Left hindlimb (tissue), 1 donor: Measurements from ENCODE around the gene CACNA1D.

ENCODE experiments used
- DNase-seq: peaks from one replicate; pipeline ENCODE4 v3.0.0-alpha.2; 2018

CACNA1D gene

GRCh38 chr3:53719796-53720195 is 225.4 kb downstream of the CACNA1D start:
- no peak for DNase-seq

- no peak for DNase-seq
Observed at GRCh38 chr3:53721187-53722119, 227.0 kb downstream of the CACNA1D start.

DNA sequence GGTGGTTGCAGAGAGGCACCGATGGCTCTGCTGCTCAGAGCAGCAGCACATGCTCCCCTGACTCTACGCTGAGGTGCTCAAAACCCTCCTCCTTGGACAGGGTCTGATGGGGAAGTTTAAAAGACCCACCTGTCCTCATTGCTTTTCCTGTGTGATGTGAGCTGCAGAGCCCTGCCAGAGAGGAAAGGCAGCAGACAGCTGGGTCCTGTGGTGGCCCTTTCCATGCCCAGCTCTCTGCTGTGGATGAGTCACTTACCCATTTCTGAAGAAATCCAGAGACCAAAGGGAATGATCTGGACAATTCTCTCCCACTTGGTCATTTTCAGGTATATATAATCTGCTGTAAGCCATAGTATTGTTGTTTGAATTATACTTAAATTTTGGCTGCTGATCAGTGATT is 230.2 kb downstream of the CACNA1D start:
- no peak for DNase-seq

GRCh38 chr3:53725387-53725995 is 231.1 kb downstream of the CACNA1D start:
- DNase-seq, result no peak

DNA sequence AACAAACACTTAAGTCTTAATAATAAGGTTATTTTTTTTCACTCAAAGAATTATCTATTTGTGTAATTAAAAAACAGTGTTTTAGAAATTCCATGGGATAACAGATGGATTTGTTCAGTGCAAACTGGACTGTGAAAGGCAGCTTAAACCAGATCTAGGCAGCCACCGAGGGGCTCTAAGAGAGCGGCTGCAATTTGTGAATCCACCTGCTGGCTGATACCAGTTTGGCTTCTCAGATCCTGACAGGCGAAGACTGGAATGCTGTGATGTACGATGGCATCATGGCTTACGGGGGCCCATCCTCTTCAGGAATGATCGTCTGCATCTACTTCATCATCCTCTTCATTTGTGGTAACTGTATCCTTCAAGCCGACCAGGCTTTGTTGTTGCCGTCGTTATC is 232.2 kb downstream of the CACNA1D start:
- no peak for DNase-seq

- no peak for DNase-seq
Observed at GRCh38 chr3:53728606-53729005, 234.2 kb downstream of the CACNA1D start.

DNA sequence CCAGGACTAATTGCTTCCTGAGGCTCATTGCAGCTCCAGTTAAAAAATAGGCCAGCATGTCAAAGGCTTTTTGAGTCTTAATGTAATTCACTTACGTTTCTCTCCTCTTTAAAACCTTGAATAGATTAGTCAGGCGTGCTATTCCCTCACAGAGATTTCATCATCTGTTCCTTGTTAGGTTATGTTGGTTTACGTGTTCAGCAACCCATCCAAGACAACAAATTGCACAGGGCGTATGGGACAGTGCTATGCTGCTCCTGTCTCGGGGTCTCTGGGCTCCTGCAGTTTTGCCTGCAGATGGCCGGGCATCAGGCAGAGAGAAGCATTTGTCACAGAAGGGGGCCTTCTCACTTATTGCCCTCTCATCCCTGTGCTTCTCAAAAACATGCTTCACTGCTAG is 234.7 kb downstream of the CACNA1D start:
- DNase-seq, result no peak

- DNase-seq, result no peak
Observed at GRCh38 chr3:53729618-53730017, 235.2 kb downstream of the CACNA1D start.

- no peak for DNase-seq
Observed at GRCh38 chr3:53730576-53730975, 236.2 kb downstream of the CACNA1D start.

DNA sequence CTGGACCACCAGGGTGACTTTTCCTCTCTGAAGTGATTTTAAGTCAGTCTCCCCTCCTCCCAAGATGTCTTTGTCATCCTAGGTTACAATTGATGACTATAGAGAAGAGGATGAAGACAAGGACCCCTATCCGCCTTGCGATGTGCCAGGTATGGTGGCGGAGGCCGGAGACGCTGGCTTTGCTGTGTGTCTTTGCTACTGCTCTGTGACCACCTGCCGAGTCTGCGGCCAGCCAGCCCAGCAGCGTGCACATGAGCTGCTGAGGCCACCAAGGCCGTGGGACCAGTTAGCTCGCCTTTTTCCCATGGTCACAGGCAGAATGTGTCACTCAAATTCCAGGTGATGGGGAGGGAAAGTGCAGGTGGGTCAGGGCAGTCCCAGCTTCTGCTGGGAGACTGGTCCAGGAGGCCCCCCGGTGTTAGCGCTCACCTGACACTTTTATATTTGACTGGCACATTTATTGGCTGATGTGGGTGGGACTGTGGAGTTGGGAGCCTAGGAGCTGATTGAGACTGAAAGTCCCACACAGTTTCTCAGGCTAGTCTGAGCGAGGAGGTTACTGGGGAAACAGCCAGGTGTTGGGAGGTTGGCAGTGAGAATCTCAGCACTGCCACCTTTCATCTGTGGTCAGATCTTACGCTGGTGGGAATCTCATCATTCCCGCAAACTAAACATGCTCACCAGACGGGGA is 237.7 kb downstream of the CACNA1D start:
- no peak for DNase-seq

DNA sequence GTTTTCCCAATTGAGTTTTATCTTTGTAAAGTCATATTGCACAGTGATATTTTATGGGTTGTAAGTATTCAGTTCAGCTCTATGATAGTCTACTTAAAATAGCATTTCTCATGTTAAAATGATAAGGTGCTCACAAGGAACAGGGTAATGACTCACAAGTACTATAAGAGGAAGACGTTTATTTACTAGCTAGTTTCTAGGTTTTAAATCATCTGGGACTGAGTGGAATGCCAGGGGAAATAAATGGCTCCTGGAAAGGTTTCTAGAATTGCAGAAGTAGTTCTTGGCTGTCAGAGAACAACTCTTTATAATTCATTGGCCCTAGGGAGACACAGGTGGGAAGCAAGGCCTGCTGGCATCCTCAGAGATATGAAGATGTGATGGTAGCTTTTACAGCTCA is 239.0 kb downstream of the CACNA1D start:
- DNase-seq, result no peak

DNA sequence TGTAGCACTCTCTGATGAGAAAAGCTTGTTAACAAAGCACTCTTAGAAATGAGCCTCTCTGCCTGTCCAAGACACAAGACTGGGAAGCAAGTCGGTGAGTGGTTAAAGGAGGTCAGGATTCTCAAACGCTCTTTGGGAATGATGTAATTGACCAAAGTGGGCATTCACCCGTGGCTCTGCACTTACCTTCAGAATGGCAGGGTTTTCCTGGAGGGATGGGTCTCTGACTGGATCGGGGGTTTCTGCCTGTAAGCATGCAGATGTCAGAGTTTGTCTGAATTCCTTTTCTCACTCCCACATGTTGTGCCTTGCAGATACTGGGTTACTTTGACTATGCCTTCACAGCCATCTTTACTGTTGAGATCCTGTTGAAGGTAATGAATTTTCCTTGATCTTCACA is 245.6 kb downstream of the CACNA1D start:
- DNase-seq, result no peak

- peak; percentile 71 for DNase-seq
Observed at GRCh38 chr3:53740956-53741355, 246.5 kb downstream of the CACNA1D start.

- DNase-seq, result no peak
Observed at GRCh38 chr3:53744351-53744750, 249.9 kb downstream of the CACNA1D start.

- no peak for DNase-seq
Observed at GRCh38 chr3:53747559-53747958, 253.1 kb downstream of the CACNA1D start.

DNA sequence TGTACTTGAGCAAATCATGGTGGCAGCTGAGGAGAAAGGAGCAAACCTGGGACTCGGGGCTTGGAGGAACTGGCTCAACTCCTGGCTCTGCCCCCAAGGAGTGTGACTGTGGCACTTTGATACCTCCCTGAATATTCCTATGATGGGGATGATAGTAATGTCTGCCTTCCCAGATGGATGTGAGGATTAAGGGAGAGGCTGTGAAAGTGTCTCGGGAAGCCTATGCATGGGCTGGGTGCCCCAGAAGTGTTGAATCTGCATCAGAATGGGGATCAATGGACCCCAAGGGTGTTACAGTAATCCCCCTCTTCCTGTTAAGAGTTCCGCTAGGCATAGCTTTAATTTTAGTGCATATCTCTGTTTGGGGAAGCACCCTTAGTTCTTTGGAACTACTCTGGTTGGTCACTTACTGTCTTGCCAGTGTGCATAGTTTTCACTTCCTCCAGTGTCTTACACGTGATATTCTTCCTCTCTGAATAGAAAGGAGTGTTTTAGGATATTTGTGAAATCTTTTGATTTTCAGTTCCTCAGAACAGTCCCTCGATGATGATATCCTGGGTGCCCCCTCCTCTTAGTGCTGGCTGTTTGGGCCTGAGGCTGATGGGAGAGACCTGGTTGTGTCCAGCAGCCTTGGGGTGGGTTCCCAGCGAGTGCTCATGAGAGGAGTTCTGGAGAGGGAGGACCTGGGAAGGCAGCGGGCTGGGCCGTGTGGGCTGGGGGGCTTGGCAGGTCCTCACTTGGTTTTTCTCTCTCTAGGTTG is 254.3 kb downstream of the CACNA1D start:
- DNase-seq, result no peak

- DNase-seq, result no peak
Observed at GRCh38 chr3:53749448-53749847, 255.0 kb downstream of the CACNA1D start.

DNA sequence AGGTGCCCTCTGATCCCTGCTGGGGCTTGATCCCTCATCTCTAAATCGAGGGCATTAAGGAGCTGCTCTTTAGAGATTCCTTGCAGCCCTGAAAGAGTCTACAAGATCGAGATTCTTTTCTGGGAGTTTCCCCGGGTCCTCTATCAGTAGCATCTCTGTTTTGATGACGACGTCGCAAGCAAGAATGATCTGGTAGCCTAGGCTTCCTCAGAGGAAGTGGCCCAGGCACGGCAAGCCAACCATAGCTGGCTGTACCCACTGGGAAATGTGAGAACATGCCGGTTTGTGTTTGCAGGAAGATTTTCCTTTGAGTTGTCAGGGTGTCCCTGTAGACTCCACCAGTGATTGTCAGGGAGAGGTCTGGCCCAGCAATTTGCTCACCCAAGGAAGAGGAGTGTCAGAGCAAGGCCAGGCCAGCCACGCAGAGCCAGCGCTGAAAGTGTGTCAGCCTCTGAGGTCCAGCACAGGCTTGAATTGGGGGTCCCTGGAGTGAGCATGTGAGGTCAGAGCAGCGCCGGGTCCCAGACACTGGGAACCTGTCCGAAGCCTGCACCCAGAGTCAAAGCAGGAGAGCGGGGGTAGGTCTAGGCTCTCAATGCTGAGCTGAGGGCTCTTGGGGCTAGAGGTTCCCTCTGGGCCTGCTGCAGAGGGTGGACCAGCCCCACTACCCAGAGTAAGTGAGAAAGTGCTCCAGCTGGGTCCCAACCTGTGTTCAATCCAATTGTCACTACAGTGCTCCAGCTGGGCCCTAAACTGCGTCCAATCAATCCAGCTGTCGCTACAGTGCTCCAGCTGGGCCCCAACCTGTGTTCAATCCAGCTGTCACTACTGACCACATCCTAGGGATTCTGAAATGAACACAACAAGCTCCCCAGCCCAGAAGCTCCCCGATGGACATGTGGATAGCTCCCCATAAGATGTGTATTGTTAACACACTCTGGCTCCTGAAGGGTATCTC is 256.1 kb downstream of the CACNA1D start:
- no peak for DNase-seq

DNA sequence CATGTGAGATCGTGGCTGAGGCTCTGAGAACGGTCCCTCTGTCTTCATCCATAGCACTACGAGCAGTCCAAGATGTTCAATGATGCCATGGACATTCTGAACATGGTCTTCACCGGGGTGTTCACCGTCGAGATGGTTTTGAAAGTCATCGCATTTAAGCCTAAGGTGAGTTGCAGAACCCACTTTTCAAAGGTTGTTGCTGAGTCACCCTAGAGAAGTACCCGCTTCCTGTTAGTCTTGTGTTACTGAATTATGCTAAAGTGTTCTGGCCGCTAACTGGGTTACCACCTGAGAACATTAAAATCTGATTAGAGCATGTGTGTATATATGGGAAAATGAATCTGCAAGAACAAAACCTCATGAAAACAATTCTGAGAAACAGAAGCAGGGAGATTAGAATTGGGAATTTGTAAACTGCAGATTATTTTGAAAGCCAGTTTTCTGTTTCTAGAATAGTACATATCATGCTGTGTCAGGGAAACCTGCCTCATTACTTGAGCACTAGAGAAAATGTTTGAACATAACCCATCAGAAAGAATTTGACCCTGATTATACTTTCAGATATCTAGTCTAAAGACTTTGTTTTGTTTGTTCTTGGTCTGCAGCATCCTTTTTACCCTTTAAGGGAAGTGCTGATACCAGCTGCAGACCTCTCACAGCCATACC is 259.2 kb downstream of the CACNA1D start:
- no peak for DNase-seq

GRCh38 chr3:53754325-53754724 is 259.9 kb downstream of the CACNA1D start:
- DNase-seq, result no peak

- no peak for DNase-seq
Observed at GRCh38 chr3:53758846-53759245, 264.4 kb downstream of the CACNA1D start.
